Glutamatergic neuron (in vitro differentiated cells): ENCODE results near the gene RAP2A. TPM values are rescaled to one million over a fixed set of nuclear protein-coding genes. Genes with fewer than 3 reads are reported as not detected.

ENCODE experiments used
- DNase-seq: peaks from one replicate; pipeline ENCODE4 v3.0.0; 2022
- H3K27ac Mint-ChIP-seq: one replicate; pipeline ENCODE4 v1.8.0; 2020; ENCODE audit warnings: mild to moderate bottlenecking, mixed read lengths, inconsistent platforms; ENCODE audit not compliant: unreplicated experiment
- H3K27me3 Mint-ChIP-seq: one replicate; pipeline ENCODE4 v1.8.0; 2020; ENCODE audit warnings: mild to moderate bottlenecking, moderate library complexity, mixed read lengths, inconsistent platforms; ENCODE audit not compliant: unreplicated experiment
- H3K36me3 Mint-ChIP-seq: one replicate; pipeline ENCODE4 v1.8.0; 2020; ENCODE audit warnings: mild to moderate bottlenecking, mixed read lengths, inconsistent platforms; ENCODE audit not compliant: unreplicated experiment
- H3K4me1 Mint-ChIP-seq: one replicate; pipeline ENCODE4 v1.8.0; 2020; ENCODE audit warnings: mild to moderate bottlenecking, low read depth, mixed read lengths, inconsistent platforms; ENCODE audit not compliant: unreplicated experiment
- H3K4me3 Mint-ChIP-seq: one replicate; pipeline ENCODE4 v1.8.0; 2020; ENCODE audit warnings: mild to moderate bottlenecking, mixed read lengths, inconsistent platforms; ENCODE audit not compliant: unreplicated experiment
- H3K9me3 Mint-ChIP-seq: one replicate; pipeline ENCODE4 v1.8.0; 2020; ENCODE audit warnings: mild to moderate bottlenecking, moderate library complexity, mixed read lengths, inconsistent platforms; ENCODE audit not compliant: unreplicated experiment
- CTCF ChIP-seq: fragments of 200-600 bp; sonication (generic); IDR thresholded peaks from one replicate; pipeline ENCODE4 v1.5.0; 2021; ENCODE audit not compliant: partially characterized antibody, unreplicated experiment
- total RNA-seq: library from RNA; stranded (reverse); fragmentation: NEBNext Ultra II Directional; extraction: Animal tissue kit (Norgen Biotek cat#: 25700); gene quantifications from one replicate; pipeline ENCODE4 v1.2.1, GENCODE V29; 2021; ENCODE audit not compliant: unreplicated experiment

Gene RAP2A
- total RNA-seq, 1 donor from 2014 or later, result 51.2 TPM

- Mint-ChIP-seq H3K9me3 (no peaks in the 10 kb centered on the region), H3K4me3 (no peak overlapping the region), H3K27me3 (peaks cover 2% of the 10 kb centered on the region), H3K4me1 (no peaks in the 10 kb centered on the region), H3K36me3 (no peaks in the 10 kb centered on the region), H3K27ac (no peak overlapping the region)
- DNase-seq, result no peak
- TF ChIP-seq CTCF, result no peak
Measured at GRCh38 chr13:97394542-97394941, 39.4 kb upstream of the RAP2A start.

GRCh38 chr13:97395447-97396136 lies 38.4 kb upstream of the RAP2A start:
- no peak for DNase-seq
- Mint-ChIP-seq H3K9me3 (no peaks in the 10 kb centered on the region), H3K36me3 (no peaks in the 10 kb centered on the region), H3K4me3 (no peak overlapping the region), H3K27ac (no peak overlapping the region), H3K27me3 (peaks cover 2% of the 10 kb centered on the region), H3K4me1 (no peaks in the 10 kb centered on the region)
- no peak for TF ChIP-seq CTCF

GRCh38 chr13:97397267-97397666 lies 36.7 kb upstream of the RAP2A start:
- H3K4me3 Mint-ChIP-seq, result no peak overlapping the region
- peaks cover 2% of the 10 kb centered on the region for H3K27me3 Mint-ChIP-seq
- no peaks in the 10 kb centered on the region for H3K9me3 Mint-ChIP-seq
- TF ChIP-seq CTCF, result no peak
- H3K4me1 Mint-ChIP-seq, result no peaks in the 10 kb centered on the region
- H3K27ac Mint-ChIP-seq, result no peak overlapping the region
- no peak for DNase-seq
- no peaks in the 10 kb centered on the region for H3K36me3 Mint-ChIP-seq

- Mint-ChIP-seq H3K4me1 (no peaks in the 10 kb centered on the region), H3K27ac (no peak overlapping the region), H3K9me3 (peaks cover 2% of the 10 kb centered on the region), H3K36me3 (no peaks in the 10 kb centered on the region), H3K27me3 (no peaks in the 10 kb centered on the region), H3K4me3 (no peak overlapping the region)
- DNase-seq, result no peak
- TF ChIP-seq CTCF, result no peak
Measured at GRCh38 chr13:97401421-97401820, 32.5 kb upstream of the RAP2A start.

- no peak for TF ChIP-seq CTCF
Measured at GRCh38 chr13:97403893-97404750, 29.8 kb upstream of the RAP2A start.

More at GRCh38 chr13:97403893-97404750, 29.8 kb upstream of the RAP2A start:
- Mint-ChIP-seq H3K36me3 (no peaks in the 10 kb centered on the region), H3K4me1 (no peaks in the 10 kb centered on the region), H3K9me3 (peaks cover 2% of the 10 kb centered on the region), H3K27ac (no peak overlapping the region), H3K27me3 (no peaks in the 10 kb centered on the region), H3K4me3 (no peak overlapping the region)
- no peak for DNase-seq
